Measurements from ENCODE around the gene POLR1G. TPM values are rescaled to one million over a fixed set of nuclear protein-coding genes. Genes with fewer than 3 reads are reported as not detected.

POLR1G gene
- total and polyA plus RNA-seq, 4 donors, result 1.1 to 2.4 (median 1.9) TPM

DNA sequence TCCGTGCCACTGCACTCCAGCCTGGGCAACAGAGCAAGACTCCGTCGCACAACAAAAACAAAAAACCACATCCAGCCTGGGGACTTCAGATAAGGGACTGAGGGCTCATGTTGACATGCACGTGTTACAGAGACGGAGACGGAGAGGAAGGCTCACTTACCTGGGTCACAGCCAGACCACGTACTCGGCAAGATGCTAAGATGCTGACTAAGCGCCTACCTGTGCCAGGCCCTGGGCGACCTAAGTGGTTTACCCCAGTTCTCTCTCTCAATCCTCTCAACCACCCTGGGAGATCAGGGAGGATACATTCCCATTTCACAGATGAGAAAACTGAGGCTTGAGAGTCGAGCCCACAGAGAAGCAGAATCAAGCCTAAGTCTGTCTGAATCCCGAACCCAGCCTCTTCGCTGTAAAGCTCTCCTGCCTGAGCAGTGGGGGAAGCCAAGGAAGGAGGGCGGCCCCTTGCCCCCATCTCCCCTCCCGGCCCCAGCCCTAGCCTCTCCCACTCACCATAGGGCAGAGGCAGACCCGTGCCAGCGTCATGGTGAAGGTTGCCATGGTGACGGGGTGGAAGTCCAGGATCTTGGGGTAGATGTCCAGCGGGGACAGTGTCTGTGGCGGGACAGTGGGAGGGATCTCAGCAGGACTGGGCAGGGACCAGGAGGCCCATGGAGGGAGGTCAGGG lies 49.5 kb upstream of the POLR1G start:
- Histone ChIP-seq H3K36me3 (ENCODE audit: control insufficient read depth in 4 of 4, insufficient read depth in 3 of 4, low read depth in 1 of 4, low read length in 3 of 4) (peaks cover 0 to 44% (median 5%) of the 10 kb centered on the region in 4 donors), H3K4me1 (ENCODE audit: control insufficient read depth in 4 of 4, insufficient read depth in 4 of 4, low read length in 3 of 4) (no peaks in the 10 kb centered on the region), H3K4me3 (ENCODE audit: low read depth in 1 of 3, low read length in 3 of 3) (no peak overlapping the region), H3K27me3 (ENCODE audit: control insufficient read depth in 4 of 4, insufficient read depth in 4 of 4, low read length in 3 of 4) (no peaks in the 10 kb centered on the region), H3K9ac (ENCODE audit: low read depth in 1 of 2, low read length in 2 of 2) (no peak overlapping the region), H3K9me3 (ENCODE audit: control insufficient read depth in 4 of 4, low read length in 3 of 4) (no peaks in the 10 kb centered on the region), H3K27ac (ENCODE audit: low read depth in 1 of 2, low read length in 2 of 2) (no peak overlapping the region)
- TF ChIP-seq, protein P1, sequence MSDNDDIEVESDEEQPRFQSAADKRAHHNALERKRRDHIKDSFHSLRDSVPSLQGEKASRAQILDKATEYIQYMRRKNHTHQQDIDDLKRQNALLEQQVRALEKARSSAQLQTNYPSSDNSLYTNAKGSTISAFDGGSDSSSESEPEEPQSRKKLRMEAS (IDR thresholded peaks at IDR 0.05), result no peak
- no peak for TF ChIP-seq RXRA (IDR thresholded peaks at IDR 0.05)
- TF ChIP-seq HNF4A (conservative IDR thresholded peaks at IDR 0.05), result no peak
- TF ChIP-seq, protein P2, sequence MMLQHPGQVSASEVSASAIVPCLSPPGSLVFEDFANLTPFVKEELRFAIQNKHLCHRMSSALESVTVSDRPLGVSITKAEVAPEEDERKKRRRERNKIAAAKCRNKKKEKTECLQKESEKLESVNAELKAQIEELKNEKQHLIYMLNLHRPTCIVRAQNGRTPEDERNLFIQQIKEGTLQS (IDR thresholded peaks at IDR 0.05), result no peak
- TF ChIP-seq, protein P3, sequence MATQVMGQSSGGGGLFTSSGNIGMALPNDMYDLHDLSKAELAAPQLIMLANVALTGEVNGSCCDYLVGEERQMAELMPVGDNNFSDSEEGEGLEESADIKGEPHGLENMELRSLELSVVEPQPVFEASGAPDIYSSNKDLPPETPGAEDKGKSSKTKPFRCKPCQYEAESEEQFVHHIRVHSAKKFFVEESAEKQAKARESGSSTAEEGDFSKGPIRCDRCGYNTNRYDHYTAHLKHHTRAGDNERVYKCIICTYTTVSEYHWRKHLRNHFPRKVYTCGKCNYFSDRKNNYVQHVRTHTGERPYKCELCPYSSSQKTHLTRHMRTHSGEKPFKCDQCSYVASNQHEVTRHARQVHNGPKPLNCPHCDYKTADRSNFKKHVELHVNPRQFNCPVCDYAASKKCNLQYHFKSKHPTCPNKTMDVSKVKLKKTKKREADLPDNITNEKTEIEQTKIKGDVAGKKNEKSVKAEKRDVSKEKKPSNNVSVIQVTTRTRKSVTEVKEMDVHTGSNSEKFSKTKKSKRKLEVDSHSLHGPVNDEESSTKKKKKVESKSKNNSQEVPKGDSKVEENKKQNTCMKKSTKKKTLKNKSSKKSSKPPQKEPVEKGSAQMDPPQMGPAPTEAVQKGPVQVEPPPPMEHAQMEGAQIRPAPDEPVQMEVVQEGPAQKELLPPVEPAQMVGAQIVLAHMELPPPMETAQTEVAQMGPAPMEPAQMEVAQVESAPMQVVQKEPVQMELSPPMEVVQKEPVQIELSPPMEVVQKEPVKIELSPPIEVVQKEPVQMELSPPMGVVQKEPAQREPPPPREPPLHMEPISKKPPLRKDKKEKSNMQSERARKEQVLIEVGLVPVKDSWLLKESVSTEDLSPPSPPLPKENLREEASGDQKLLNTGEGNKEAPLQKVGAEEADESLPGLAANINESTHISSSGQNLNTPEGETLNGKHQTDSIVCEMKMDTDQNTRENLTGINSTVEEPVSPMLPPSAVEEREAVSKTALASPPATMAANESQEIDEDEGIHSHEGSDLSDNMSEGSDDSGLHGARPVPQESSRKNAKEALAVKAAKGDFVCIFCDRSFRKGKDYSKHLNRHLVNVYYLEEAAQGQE (IDR thresholded peaks at IDR 0.05), result no peak
- no peak for TF ChIP-seq FOXA1 (IDR thresholded peaks at IDR 0.05)
- no peak for TF ChIP-seq RAD21 (IDR thresholded peaks at IDR 0.05)
- TF ChIP-seq, protein P4, sequence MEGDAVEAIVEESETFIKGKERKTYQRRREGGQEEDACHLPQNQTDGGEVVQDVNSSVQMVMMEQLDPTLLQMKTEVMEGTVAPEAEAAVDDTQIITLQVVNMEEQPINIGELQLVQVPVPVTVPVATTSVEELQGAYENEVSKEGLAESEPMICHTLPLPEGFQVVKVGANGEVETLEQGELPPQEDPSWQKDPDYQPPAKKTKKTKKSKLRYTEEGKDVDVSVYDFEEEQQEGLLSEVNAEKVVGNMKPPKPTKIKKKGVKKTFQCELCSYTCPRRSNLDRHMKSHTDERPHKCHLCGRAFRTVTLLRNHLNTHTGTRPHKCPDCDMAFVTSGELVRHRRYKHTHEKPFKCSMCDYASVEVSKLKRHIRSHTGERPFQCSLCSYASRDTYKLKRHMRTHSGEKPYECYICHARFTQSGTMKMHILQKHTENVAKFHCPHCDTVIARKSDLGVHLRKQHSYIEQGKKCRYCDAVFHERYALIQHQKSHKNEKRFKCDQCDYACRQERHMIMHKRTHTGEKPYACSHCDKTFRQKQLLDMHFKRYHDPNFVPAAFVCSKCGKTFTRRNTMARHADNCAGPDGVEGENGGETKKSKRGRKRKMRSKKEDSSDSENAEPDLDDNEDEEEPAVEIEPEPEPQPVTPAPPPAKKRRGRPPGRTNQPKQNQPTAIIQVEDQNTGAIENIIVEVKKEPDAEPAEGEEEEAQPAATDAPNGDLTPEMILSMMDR (IDR thresholded peaks at IDR 0.05; ENCODE audit: low read depth, low read length, missing input control), result no peak
- TF ChIP-seq GABPA (IDR thresholded peaks at IDR 0.05 in 1 of 2, conservative IDR thresholded peaks at IDR 0.05 in 1 of 2), result no peak
- TF ChIP-seq SP1 (IDR thresholded peaks at IDR 0.05), result no peak
- no peak for TF ChIP-seq HNF4G (IDR thresholded peaks at IDR 0.05)
- no peak for TF ChIP-seq FOXA2 (IDR thresholded peaks at IDR 0.05)
- TF ChIP-seq, protein P5, sequence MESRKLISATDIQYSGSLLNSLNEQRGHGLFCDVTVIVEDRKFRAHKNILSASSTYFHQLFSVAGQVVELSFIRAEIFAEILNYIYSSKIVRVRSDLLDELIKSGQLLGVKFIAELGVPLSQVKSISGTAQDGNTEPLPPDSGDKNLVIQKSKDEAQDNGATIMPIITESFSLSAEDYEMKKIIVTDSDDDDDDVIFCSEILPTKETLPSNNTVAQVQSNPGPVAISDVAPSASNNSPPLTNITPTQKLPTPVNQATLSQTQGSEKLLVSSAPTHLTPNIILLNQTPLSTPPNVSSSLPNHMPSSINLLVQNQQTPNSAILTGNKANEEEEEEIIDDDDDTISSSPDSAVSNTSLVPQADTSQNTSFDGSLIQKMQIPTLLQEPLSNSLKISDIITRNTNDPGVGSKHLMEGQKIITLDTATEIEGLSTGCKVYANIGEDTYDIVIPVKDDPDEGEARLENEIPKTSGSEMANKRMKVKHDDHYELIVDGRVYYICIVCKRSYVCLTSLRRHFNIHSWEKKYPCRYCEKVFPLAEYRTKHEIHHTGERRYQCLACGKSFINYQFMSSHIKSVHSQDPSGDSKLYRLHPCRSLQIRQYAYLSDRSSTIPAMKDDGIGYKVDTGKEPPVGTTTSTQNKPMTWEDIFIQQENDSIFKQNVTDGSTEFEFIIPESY (IDR thresholded peaks at IDR 0.05), result no peak
- no peak for TF ChIP-seq NR2F2 (IDR thresholded peaks at IDR 0.05)
- no peak for TF ChIP-seq YY1 (IDR thresholded peaks at IDR 0.05)
- no peak for TF ChIP-seq TAF1 (conservative IDR thresholded peaks at IDR 0.05)
- no peak for DNase-seq (ENCODE audit: low spot score)
- 90% methylated on average over 20 of the region's 20 CpGs for WGBS
